Measurements from ENCODE around the gene DNA2. TPM values are rescaled to one million over a fixed set of nuclear protein-coding genes. Genes with fewer than 3 reads are reported as not detected.

DNA2 gene
- total and polyA plus RNA-seq, 2 donors (not counting 1 experiment from before 2014, with no cell fraction given), result 2.6 to 6.4 TPM

- Histone ChIP-seq H3K9me3 (ENCODE audit: control insufficient read depth, insufficient read depth, low read depth, low read length) (no peaks in the 10 kb centered on the region), H4K20me1 (ENCODE audit: control insufficient read depth, extremely low read depth, insufficient read depth, low read length) (no peaks in the 10 kb centered on the region)
- no peak for TF ChIP-seq CTCF (conservative IDR thresholded peaks at IDR 0.05 in 1 of 2, IDR thresholded peaks at IDR 0.05 in 1 of 2; ENCODE audit: low read depth in 1 of 2, low read length in 2 of 2)
- TF ChIP-seq EZH2 (IDR thresholded peaks at IDR 0.05; ENCODE audit: low read length, missing control alignments), result no peak
These were observed 105.2 kb downstream of the DNA2 start for GRCh38 chr10:68366600-68366999.

GRCh38 chr10:68365611-68366010 is 106.2 kb downstream of the DNA2 start:
- DNase-seq (ENCODE audit: low read depth in 2 of 2), result no peak
- no peaks in the 10 kb centered on the region for H3K36me3 ChIP-seq (ENCODE audit: control insufficient read depth, insufficient read depth, low read length)

More at GRCh38 chr10:68366600-68366999, 105.2 kb downstream of the DNA2 start:
- no peaks in the 10 kb centered on the region for H3K4me1 ChIP-seq (ENCODE audit: control insufficient read depth, extremely low read depth, insufficient read depth, low read length)
- no peak overlapping the region for H3K4me3 ChIP-seq (replicated peaks in 1 of 4; ENCODE audit: control extremely low read depth in 1 of 4, insufficient read depth in 1 of 4, low read depth in 3 of 4, low read length in 4 of 4)
- no peaks in the 10 kb centered on the region for H3K36me3 ChIP-seq (ENCODE audit: control insufficient read depth, insufficient read depth, low read length)
- no peak overlapping the region for H3K27ac ChIP-seq (ENCODE audit: insufficient read depth, low read length)
- H3K4me2 ChIP-seq (ENCODE audit: extremely low read depth, insufficient read depth, low read length), result no peak overlapping the region
- H3K27me3 ChIP-seq (ENCODE audit: control insufficient read depth, insufficient read depth, low read length), result no peaks in the 10 kb centered on the region
- no peak overlapping the region for H3K9ac ChIP-seq (ENCODE audit: insufficient read depth, low read length)
- H3K79me2 ChIP-seq (ENCODE audit: control insufficient read depth, insufficient read depth, low read length), result no peaks in the 10 kb centered on the region
- DNase-seq (ENCODE audit: low read depth in 2 of 2), result no peak
- no peak overlapping the region for H2AFZ ChIP-seq (ENCODE audit: low read length)

GRCh38 chr10:68364101-68364886 is 107.5 kb downstream of the DNA2 start:
- no peak for DNase-seq (ENCODE audit: low read depth in 2 of 2)
- H3K9me3 ChIP-seq (ENCODE audit: control insufficient read depth, insufficient read depth, low read depth, low read length), result no peaks in the 10 kb centered on the region
- H3K4me1 ChIP-seq (ENCODE audit: control insufficient read depth, extremely low read depth, insufficient read depth, low read length), result no peaks in the 10 kb centered on the region
- no peak overlapping the region for H3K27ac ChIP-seq (ENCODE audit: insufficient read depth, low read length)
- no peak overlapping the region for H3K4me2 ChIP-seq (ENCODE audit: extremely low read depth, insufficient read depth, low read length)
- no peaks in the 10 kb centered on the region for H3K36me3 ChIP-seq (ENCODE audit: control insufficient read depth, insufficient read depth, low read length)
- no peaks in the 10 kb centered on the region for H4K20me1 ChIP-seq (ENCODE audit: control insufficient read depth, extremely low read depth, insufficient read depth, low read length)
- no peak overlapping the region for H3K4me3 ChIP-seq (replicated peaks in 1 of 4; ENCODE audit: control extremely low read depth in 1 of 4, insufficient read depth in 1 of 4, low read depth in 3 of 4, low read length in 4 of 4)
- TF ChIP-seq CTCF (conservative IDR thresholded peaks at IDR 0.05 in 1 of 2, IDR thresholded peaks at IDR 0.05 in 1 of 2; ENCODE audit: low read depth in 1 of 2, low read length in 2 of 2) (no peak), EZH2 (IDR thresholded peaks at IDR 0.05; ENCODE audit: low read length, missing control alignments) (no peak)
- no peaks in the 10 kb centered on the region for H3K79me2 ChIP-seq (ENCODE audit: control insufficient read depth, insufficient read depth, low read length)
- H3K9ac ChIP-seq (ENCODE audit: insufficient read depth, low read length), result no peak overlapping the region
- no peak overlapping the region for H2AFZ ChIP-seq (ENCODE audit: low read length)
- H3K27me3 ChIP-seq (ENCODE audit: control insufficient read depth, insufficient read depth, low read length), result no peaks in the 10 kb centered on the region

More at GRCh38 chr10:68365611-68366010, 106.2 kb downstream of the DNA2 start:
- H3K27ac ChIP-seq (ENCODE audit: insufficient read depth, low read length), result no peak overlapping the region
- no peaks in the 10 kb centered on the region for H3K9me3 ChIP-seq (ENCODE audit: control insufficient read depth, insufficient read depth, low read depth, low read length)
- H3K79me2 ChIP-seq (ENCODE audit: control insufficient read depth, insufficient read depth, low read length), result no peaks in the 10 kb centered on the region
- no peaks in the 10 kb centered on the region for H3K27me3 ChIP-seq (ENCODE audit: control insufficient read depth, insufficient read depth, low read length)
- H3K4me3 ChIP-seq (replicated peaks in 1 of 4; ENCODE audit: control extremely low read depth in 1 of 4, insufficient read depth in 1 of 4, low read depth in 3 of 4, low read length in 4 of 4), result no peak overlapping the region
- no peaks in the 10 kb centered on the region for H3K4me1 ChIP-seq (ENCODE audit: control insufficient read depth, extremely low read depth, insufficient read depth, low read length)
- TF ChIP-seq EZH2 (IDR thresholded peaks at IDR 0.05; ENCODE audit: low read length, missing control alignments), result no peak
- TF ChIP-seq CTCF (conservative IDR thresholded peaks at IDR 0.05 in 1 of 2, IDR thresholded peaks at IDR 0.05 in 1 of 2; ENCODE audit: low read depth in 1 of 2, low read length in 2 of 2), result no peak
- no peaks in the 10 kb centered on the region for H4K20me1 ChIP-seq (ENCODE audit: control insufficient read depth, extremely low read depth, insufficient read depth, low read length)
- no peak overlapping the region for H3K4me2 ChIP-seq (ENCODE audit: extremely low read depth, insufficient read depth, low read length)
- no peak overlapping the region for H3K9ac ChIP-seq (ENCODE audit: insufficient read depth, low read length)
- H2AFZ ChIP-seq (ENCODE audit: low read length), result no peak overlapping the region

Other genes starting within 250 kb of the DNA2 start
- under 0.01 TPM in 1 of 2 replicates, not detected in the other for gene ATOH7, start 239.9 kb downstream of the DNA2 start, total RNA-seq
- 0.08 TPM in 1 of 2 replicates, not detected in the other for gene ATOH7, start 239.9 kb downstream of the DNA2 start, polyA plus RNA-seq
- gene HNRNPH3, start 139.9 kb downstream of the DNA2 start, total RNA-seq, result 36.5 and 36.7 TPM in 2 replicates
- gene HNRNPH3, start 139.9 kb downstream of the DNA2 start, polyA plus RNA-seq, result 51.1 and 102 TPM in 2 replicates
- 2.8 and 5.1 TPM in 2 replicates for gene PBLD, start 139.0 kb downstream of the DNA2 start, total RNA-seq
- 1.3 TPM in 2 replicates for gene PBLD, start 139.0 kb downstream of the DNA2 start, polyA plus RNA-seq
- gene RUFY2, start 64.7 kb downstream of the DNA2 start, total RNA-seq, result 18.2 and 25.9 TPM in 2 replicates
- gene RUFY2, start 64.7 kb downstream of the DNA2 start, polyA plus RNA-seq, result 14.3 and 18.4 TPM in 2 replicates
- gene SLC25A16, start 55.5 kb upstream of the DNA2 start, total RNA-seq, result 8.2 and 15.7 TPM in 2 replicates
- gene SLC25A16, start 55.5 kb upstream of the DNA2 start, polyA plus RNA-seq, result 24.1 and 29.5 TPM in 2 replicates
- 3.3 and 3.6 TPM in 2 replicates for gene TET1, start 88.4 kb upstream of the DNA2 start, total RNA-seq
- 1.2 and 4.7 TPM in 2 replicates for gene TET1, start 88.4 kb upstream of the DNA2 start, polyA plus RNA-seq
- 21.1 and 24.9 TPM in 2 replicates for gene CCAR1, start 249.3 kb upstream of the DNA2 start, total RNA-seq
- 54.9 and 62.6 TPM in 2 replicates for gene CCAR1, start 249.3 kb upstream of the DNA2 start, polyA plus RNA-seq

Measured in fibroblast of lung (primary cell).